ENCODE data around the gene SEC24D.
A peak's percentile ranks its signal among the peaks of the same experiment; 100 is the strongest.
"Not testable (repeated sequence)": the region's sequence is repeated elsewhere in the genome, so short reads cannot be mapped to it uniquely, and the experiment has no call there.

SEC24D gene

DNA sequence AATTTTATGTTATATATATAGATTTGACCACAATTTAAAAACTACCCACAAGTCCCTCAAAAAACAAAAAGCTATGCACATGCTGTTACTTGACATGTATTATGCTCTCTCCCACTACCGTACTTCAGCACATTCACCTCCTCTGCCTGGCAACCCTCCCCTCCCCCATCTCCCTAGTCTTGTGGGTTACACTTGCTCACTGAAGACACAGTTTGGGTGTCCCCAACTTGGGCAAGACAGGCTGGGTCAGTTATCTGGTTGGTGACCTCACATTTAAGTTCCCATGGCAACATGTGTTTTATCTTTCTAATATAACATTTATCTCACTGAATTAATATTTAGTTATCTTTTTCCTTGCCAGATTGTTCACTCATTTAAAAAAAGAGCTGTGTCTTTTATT, 32.7 kb downstream of the SEC24D start:
- no peak for FAIRE-seq

DNA sequence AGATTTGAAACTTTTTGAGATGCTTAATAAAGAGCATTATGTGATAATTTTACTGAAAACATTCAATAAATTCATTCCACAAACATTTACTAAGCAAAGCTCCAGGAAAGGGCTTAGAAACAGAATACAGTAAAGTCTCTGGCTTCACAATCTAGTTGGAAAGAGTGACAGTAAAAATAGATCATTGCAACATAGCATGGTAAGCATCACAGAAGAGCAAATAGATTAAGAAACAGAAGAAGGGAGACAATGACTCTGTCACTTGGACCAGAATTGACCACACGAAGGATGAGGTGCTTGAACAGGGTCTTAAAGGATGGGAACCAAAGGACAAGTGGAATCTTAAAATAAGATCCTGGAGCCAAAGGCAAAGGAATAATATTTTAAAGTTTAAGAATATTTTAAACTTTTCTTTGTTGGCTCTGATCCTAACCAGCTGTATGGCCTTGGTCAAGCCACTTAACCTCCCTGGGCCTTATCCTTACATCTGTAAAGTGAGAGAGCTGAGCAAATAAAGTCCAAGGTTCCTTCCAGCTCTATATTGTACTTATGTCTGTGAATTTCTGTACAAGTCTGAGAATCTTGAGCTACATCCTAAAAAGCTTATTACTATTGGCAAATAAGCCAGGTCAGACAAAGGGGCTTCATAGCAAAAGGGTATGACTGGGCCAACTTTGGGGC, 33.9 kb downstream of the SEC24D start:
- no peak for FAIRE-seq

DNA sequence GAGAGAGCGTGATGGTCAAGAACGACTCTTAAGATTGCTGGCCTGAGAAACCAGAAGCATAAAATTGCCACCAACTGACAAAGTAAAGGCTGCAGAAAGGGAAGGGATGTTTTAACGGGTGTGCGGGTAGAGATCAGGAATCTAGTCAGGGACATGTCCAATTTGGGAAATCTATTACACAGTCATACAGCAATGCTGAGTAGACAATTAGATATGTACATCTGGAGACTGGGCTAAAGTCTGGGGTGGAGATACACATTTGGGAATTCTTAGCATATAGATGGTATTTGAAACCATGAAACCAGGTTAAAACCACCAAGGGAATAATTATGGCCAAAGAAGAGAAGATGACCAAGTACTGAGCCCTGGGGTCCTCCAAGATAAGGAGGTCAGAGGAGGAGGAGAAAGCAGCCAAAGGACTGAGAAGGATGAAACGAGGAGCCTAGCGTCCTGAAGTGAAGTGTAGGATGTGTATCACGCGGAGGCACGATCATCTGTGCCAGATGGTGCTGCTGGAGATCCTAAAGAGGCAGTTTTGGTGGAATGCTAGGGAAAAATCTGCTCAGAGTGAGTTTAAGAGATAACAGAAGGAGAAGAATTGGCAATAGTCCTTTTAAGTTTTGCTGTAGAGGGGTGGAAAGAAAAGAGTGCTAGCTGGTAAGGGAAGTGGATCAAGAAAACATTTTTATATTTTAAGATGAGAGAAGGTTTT, 36.5 kb downstream of the SEC24D start:
- no peak for FAIRE-seq

DNA sequence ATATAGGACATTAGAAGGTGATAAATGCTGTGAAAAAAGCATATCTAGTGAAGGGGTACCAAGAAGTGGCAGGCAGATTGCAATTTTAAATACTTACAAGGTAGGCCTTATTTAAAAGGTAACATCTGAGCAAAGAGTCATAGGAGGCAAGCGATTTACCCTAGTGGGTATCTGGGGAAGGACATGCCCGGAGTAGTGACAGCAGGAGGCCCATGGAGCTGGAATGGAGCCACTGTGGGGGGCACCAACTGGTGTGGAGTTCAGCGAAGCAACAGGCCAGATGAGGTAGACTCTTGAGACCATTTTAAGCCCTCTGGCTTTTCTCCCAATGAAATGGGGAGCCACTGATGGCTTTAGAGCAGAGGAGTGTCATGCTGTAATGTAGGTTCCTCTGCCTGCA, 37.3 kb downstream of the SEC24D start:
- no peak for FAIRE-seq

- no peak for FAIRE-seq
Measured at GRCh38 chr4:118797558-118798142, 38.3 kb downstream of the SEC24D start.

DNA sequence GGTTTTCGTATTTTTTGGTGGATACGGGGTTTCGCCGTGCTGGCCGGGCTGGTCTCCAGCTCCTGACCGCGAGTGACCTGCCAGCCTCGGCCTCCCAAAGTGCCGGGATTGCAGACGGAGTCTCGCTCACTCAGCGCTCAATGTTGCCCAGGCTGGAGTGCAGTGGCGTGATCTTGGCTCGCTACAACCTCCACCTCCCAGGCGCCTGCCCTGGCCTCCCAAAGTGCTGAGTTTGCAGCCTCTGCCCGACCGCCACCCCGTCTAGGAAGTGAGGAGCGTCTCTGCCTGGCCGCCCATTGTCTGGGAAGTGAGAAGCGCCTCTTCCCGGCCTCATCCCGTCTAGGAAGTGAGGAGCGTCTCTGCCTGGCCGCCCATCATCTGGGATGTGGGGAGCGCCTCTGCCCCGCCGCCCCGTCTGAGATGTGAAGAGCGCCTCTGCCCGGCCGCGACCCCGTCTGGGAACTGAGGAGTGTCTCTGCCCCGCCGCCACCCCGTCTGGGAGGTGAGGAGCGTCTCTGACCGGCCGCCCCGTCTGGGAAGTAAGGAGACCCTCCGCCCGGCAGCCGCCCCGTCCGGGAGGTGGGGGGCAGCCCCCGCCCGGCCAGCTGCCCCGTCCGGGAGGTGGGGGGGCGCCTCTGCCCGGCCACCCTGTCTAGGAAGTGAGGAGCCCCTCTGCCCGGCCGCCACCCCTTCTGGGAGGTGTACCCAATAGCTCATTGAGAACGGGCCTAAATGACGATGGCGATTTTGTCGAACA, 44.1 kb downstream of the SEC24D start:
- not testable (repeated sequence) for FAIRE-seq

DNA sequence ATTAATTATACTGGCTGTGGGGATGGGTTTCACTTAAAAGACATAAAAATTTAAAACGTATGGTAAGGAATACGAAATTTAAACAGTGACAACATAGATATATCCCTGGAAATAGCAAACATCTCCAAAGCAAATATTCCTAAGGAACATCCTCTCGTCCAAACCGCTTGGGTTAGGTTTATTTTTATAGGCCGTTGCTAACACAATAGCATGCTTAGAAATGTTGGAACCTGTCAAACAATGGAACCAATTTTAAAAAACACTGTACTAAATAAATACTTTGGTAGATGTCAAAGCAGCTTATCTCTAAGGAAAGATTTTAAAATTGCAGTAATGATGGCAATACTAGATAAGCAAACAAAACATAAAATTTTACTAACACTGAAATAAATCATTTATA, 45.4 kb downstream of the SEC24D start:
- no peak for FAIRE-seq

GRCh38 chr4:118788911-118789310, 47.0 kb downstream of the SEC24D start:
- FAIRE-seq: no peak

GRCh38 chr4:118787844-118788380, 48.0 kb downstream of the SEC24D start:
- FAIRE-seq: no peak

- no peak for FAIRE-seq
Measured at GRCh38 chr4:118784776-118785175, 51.1 kb downstream of the SEC24D start.

DNA sequence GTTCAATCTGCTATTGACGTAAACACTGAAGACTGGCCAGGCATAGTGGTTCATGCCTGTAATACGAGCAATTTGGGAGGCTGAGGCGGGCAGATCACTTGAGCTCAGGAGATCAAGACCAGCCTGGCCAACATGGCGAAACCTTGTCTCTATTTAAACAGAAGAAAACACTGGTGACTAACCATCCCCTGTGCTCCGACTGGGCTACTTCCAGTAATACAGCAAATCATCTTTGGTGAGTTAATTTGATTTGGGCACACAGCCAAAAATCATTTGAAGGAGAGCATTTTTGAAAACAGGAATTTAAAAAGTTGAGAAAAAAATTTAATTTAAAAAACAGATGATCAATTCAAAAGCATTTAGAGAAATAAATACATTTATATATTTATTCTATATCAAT, 52.0 kb downstream of the SEC24D start:
- peak; percentile 96 for FAIRE-seq

DNA sequence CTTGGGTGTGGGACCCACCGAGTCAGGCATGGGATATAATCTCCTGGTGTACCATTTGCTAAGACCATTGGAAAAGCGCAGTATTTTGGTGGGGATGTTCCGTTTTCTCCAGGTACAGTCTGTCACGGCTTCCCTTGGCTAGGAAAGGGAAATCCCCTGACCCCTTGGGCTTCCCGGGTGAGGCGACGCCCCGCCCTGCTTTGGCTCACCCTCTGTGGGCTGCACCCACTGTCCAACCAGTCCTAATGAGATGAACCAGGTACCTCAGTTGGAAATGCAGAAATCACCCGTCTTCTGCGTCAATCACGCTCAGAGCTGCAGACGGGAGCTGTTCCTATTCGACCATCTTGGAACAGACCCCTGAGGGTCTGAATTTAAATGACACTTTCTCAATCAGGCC, 53.0 kb downstream of the SEC24D start:
- FAIRE-seq: not testable (repeated sequence)

DNA sequence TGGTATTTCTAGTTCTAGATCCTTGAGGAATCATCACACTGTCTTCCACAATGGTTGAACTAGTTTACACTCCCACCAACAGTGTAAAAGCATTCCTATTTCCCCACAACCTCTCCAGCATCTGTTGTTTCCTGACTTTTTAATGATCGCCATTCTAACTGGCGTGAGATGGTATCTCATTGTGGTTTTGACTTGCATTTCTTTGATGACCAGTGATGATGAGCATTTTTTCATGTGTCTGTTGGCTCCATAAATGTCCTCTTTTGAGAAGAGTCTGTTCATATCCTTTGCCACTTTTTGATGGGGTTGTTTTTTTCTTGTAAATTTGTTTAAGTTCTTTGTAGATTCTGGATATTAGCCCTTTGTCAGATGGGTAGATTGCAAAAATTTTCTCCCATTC, 58.3 kb downstream of the SEC24D start:
- not testable (repeated sequence) for FAIRE-seq

GRCh38 chr4:118776955-118777640, 58.8 kb downstream of the SEC24D start:
- not testable (repeated sequence) for FAIRE-seq

DNA sequence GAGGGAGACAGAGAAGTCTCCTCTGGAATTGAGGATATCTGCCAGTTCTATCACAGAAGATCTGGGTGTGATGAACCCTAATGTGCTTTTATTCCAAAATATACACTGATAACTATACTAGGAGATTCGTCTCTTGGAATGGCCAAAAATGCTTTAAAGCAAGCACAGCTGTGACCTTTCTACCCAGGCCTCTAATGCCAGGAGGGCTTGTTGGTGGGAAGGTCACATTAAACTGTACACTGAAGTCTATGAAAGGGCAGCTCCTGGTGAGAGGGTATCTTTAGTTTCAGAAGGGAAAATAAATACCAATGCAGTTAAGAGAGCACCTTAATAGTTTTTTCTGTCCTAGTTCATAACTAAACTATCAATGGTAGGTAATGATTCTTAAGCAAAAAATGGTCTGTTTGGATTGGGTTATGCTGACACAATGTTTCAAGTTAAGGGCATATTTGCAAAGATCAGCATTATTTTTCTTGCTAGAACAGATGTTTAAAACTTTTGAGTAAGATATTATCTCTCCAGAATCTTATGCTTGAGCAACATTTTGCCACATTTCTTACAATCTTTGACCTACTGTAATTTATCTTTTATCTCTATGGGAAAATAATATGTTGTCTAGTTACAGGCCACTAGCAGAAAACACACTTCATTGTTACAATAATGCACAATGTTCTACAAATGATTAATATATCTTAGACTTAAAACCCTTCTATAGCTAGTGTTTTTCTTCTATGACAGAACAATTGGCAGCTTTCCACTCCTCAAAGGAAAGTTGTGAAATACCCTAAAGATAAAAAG, 59.6 kb downstream of the SEC24D start:
- FAIRE-seq: peak; percentile 68

DNA sequence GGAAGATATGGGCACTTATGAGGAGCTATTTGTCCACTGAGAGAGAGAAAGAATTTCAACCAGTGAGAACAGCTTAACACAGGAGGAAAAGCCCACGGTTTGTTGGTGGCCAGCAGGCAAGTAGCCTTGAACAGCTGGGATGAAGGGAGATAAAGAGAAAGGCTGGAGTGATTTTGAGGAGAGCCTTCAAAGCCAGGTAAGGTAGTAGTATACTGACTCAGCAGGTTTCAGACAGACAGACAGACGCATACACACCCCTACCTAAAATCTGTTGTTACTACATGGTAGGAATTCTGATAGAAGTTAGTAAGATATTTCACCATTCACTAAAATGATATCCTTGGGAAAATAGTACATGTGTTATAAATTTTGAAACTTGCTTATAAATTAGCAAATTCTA, 60.5 kb downstream of the SEC24D start:
- FAIRE-seq: no peak

DNA sequence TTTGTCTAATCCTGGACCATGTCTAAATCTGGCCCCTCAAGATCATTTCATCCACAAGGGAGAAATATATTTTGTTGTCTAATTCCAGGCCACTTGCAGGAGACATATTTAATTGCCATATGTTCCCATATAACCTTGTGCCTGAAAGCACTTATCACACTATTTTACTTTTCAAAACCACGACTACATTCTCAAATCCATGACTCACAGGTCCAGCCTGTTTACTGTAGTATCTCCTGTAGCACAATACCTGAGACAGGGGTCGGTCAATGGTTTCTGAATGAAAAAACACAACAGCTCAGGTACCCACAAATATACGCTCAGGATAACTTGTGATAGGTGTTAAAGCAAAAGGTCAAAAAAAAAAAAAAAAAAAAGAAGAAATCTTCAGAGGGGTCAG, 60.9 kb downstream of the SEC24D start:
- FAIRE-seq: no peak

- FAIRE-seq: no peak
Measured at GRCh38 chr4:118774321-118774720, 61.6 kb downstream of the SEC24D start.

GRCh38 chr4:118773429-118773792, 62.5 kb downstream of the SEC24D start:
- no peak for FAIRE-seq

DNA sequence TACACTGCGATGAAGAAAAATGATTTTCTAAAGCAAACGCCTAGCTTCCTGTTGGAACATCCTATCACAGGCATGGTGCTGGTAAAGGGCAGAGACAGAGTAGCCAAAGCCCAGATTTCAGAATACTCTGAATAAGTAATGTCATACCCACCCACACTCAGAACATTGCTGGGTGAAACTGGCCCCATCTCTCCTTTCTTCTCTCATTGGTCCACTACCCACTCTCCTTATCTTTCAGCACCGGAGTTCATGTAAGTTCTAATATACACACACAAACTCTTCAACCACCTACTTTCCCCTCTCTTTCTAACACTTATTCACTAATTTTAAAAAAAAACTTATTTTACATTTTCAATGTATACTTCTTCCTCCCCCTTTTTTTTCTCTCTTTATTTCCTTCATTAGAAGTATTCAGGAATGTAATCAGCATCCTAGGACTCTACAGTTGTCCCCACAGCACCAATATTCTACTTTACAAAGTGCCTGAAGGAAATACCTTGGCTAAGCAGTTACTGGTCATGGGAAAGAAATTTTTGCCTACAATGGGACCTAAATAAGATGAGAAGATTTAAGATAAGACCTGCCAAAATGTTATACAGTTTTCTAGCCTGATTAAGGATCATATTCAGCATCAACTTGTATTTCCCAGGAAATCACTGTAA, 63.0 kb downstream of the SEC24D start:
- no peak for FAIRE-seq

GRCh38 chr4:118772081-118772766, 63.7 kb downstream of the SEC24D start:
- peak; percentile 97 for FAIRE-seq
